RWPE1 (cell line): Measurements from ENCODE around the gene MINDY1.

Experiments
- CTCF ChIA-PET: fragments of 350-600 bp; sonication (Branson Sonifier 250); formaldehyde crosslinking; extraction: SDS; loops from one replicate; lab custom pipeline; 2021; lab: Yijun Ruan, JAX
- POLR2A ChIA-PET: fragments of 400-600 bp; formaldehyde crosslinking; extraction: SDS; loops from one replicate; lab custom pipeline; 2020; ENCODE audit warnings: antibody characterized with exemption; ENCODE audit not compliant: low non-redundant PET; lab: Yijun Ruan, JAX
- DNase-seq: peaks from one replicate; pipeline ENCODE4 v3.0.0; 2012; ENCODE audit warnings: low spot score
- H3K27ac ChIP-seq: fragments of 450-650 bp; 2 replicates; pipeline ENCODE4 v1.5.1; 2017
- CTCF ChIP-seq: fragments of 450-650 bp; conservative IDR thresholded peaks from 2 replicates; pipeline ENCODE4 v1.5.1; 2017; ENCODE audit warnings: low read depth, mild to moderate bottlenecking

Gene MINDY1

GRCh38 chr1:150981805-150982712 lies 24.6 kb downstream of the MINDY1 start, which contains the start of gene ANXA9:
TSS of gene ANXA9 (plus strand) at chr1:150982292. CDS start at chr1:150983106, 814 bp downstream.
- peak within 1 kb of the TSS; percentile 91 for H3K27ac ChIP-seq
- POLR2A ChIA-PET = interaction anchor here (1.4 kb wide), 1 partner anchor 25 kb away, joined by 7 read pairs; the partner anchor contains the start of gene MINDY1
- no peak for TF ChIP-seq CTCF
- CTCF ChIA-PET = interaction anchor here (0.6 to 2.8 kb wide), 3 partner anchors 14 to 608 kb away, joined by 4 to 23 read pairs (median 12); partner anchors contain the start of gene MINDY1
- DNase-seq = no peak

DNA sequence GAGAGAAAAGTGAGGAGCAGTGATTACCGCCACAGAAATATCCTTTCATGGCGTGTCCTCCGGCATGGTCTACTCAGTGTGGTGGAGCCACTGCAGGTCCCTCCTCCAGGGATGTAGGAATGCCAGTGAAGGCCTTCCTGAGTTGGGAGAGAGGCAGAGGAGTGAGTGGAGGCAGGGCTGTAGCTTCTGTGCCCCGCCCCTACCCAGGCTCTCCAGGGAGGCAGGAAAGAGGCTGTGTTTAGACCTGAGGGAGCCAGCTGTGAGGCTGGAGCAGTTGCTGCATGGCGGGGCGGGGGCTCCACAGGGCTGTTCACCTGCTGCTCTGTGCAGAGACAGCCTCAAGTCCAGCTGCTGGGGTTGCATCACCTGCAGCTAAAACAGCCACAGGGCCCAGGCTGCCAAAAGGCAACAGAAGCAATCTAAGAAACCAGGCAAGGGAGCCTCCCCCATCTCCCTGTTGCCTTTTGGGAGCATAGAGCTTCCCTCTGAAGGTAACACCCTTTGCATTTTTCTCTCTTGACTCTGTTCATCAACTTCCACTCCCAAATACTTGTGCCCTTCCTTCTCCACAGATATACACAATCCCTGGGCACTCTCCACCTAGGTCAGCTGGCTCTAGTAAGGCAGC lies 25.4 kb downstream of the MINDY1 start:
- no peak for TF ChIP-seq CTCF
- ChIA-PET CTCF (interaction anchor here (0.6 to 2.8 kb wide), 5 partner anchors 12 to 607 kb away, joined by 3 to 23 read pairs (median 5); partner anchors contain the start of gene MINDY1), POLR2A (interaction anchor here (1.4 kb wide), 1 partner anchor 25 kb away, joined by 7 read pairs; the partner anchor contains the start of gene MINDY1)
- DNase-seq = no peak
- peak overlapping the region; percentile 91 for H3K27ac ChIP-seq

GRCh38 chr1:150979092-150980056 lies 27.3 kb downstream of the MINDY1 start:
- peak; percentile 99 for TF ChIP-seq CTCF
- POLR2A ChIA-PET = no interaction called here
- peak overlapping the region; percentile 91 for H3K27ac ChIP-seq
- CTCF ChIA-PET = interaction anchor here (0.5 to 2.4 kb wide), 5 partner anchors 16 to 134 kb away, joined by 3 to 12 read pairs (median 5); partner anchors contain the start of gene MINDY1
- peak; percentile 89 for DNase-seq

DNA sequence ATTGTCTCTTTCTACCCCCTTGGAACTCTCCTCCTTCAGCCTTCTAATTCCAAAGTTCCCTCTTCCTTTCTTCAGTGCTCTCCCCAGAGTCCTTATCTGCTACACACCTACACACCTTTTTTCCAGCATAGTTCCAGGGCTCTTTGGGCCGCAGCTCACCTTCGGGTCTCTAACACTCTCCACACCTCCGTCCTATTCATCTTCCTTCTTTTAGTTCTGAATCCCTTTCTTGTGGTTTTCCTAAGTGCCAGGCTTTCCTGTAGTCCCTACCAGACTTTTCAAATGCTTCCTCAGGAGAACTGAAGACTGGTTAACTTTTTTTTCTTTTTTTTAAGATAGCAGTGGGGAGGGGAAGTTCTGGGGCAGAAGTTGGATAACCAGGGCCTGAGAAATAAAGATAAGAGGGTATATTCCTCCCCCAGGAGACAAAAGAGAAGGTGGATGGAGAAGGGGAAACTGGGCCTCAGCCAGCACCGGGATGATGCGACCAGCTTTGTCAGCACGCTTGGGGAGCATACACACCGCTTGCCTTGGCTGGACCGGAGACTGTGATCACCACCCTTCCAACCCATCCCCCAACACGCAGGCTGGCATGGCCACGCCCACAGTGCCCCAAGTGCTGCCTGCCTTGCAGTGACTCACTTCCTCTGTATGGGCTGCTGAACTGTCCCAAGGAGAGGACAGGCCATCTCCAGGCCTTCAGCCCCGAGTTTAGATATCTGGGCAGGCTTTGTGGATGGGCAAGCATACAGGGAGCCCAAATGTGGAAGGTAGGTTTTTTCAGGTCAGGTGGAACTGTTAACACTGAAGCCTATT lies 29.6 kb downstream of the MINDY1 start:
- peak; percentile 84 for DNase-seq
- ChIA-PET CTCF (interaction anchor here (0.6 to 0.7 kb wide), 3 partner anchors 29 to 187 kb away, joined by 3 to 4 read pairs (median 4); no protein-coding TSS in a partner anchor), POLR2A (interaction anchor here (0.5 kb wide), 1 partner anchor 387 kb away, joined by 4 read pairs; no protein-coding TSS in a partner anchor)
- H3K27ac ChIP-seq = peak overlapping the region; percentile 91
- no peak for TF ChIP-seq CTCF

GRCh38 chr1:150976401-150976821 lies 30.3 kb downstream of the MINDY1 start:
- peak overlapping the region; percentile 91 for H3K27ac ChIP-seq
- ChIA-PET POLR2A (interaction anchor here (0.5 kb wide), 1 partner anchor 387 kb away, joined by 4 read pairs; no protein-coding TSS in a partner anchor), CTCF (interaction anchor here (0.7 to 0.9 kb wide), 2 partner anchors 10 to 30 kb away, joined by 3 to 4 read pairs; no protein-coding TSS in a partner anchor)
- DNase-seq = no peak
- TF ChIP-seq CTCF = no peak
